Osteocyte (in vitro differentiated cells): ENCODE results near the gene ACTN2. TPM values are rescaled to one million over a fixed set of nuclear protein-coding genes. Genes with fewer than 3 reads are reported as not detected.

ENCODE experiments used
- DNase-seq: peaks from one replicate; pipeline ENCODE4 v3.0.0; 2021; ENCODE audit warnings: mixed read lengths; ENCODE audit not compliant: unreplicated experiment; ENCODE audit errors: extremely low spot score
- H3K27ac Mint-ChIP-seq: one replicate; pipeline ENCODE4 v1.8.0; 2021; ENCODE audit warnings: mild to moderate bottlenecking, mixed read lengths; ENCODE audit not compliant: unreplicated experiment
- H3K27me3 Mint-ChIP-seq: one replicate; pipeline ENCODE4 v1.8.0; 2021; ENCODE audit warnings: mixed read lengths; ENCODE audit not compliant: unreplicated experiment
- H3K36me3 Mint-ChIP-seq: one replicate; pipeline ENCODE4 v1.8.0; 2021; ENCODE audit warnings: mixed read lengths; ENCODE audit not compliant: unreplicated experiment
- H3K4me1 Mint-ChIP-seq: one replicate; pipeline ENCODE4 v1.8.0; 2021; ENCODE audit warnings: mixed read lengths; ENCODE audit not compliant: unreplicated experiment
- H3K4me3 Mint-ChIP-seq: one replicate; pipeline ENCODE4 v1.8.0; 2021; ENCODE audit warnings: mild to moderate bottlenecking, moderate library complexity, mixed read lengths; ENCODE audit not compliant: unreplicated experiment
- H3K9me3 Mint-ChIP-seq: one replicate; pipeline ENCODE4 v1.8.0; 2021; ENCODE audit warnings: mixed read lengths; ENCODE audit not compliant: unreplicated experiment
- total RNA-seq: library from RNA; stranded (reverse); gene quantifications from 2 replicates; pipeline ENCODE4 v1.2.1, GENCODE V29; 2021
- TF ChIP-seq, protein P1 (sequence below): fragments of 200-600 bp; sonication (generic); IDR thresholded peaks from 2 replicates; pipeline ENCODE4 v1.5.0; 2021; ENCODE audit warnings: antibody characterized with exemption, mild to moderate bottlenecking, moderate library complexity

ACTN2 gene
- total RNA-seq, 1 donor from 2014 or later: not detected

DNA sequence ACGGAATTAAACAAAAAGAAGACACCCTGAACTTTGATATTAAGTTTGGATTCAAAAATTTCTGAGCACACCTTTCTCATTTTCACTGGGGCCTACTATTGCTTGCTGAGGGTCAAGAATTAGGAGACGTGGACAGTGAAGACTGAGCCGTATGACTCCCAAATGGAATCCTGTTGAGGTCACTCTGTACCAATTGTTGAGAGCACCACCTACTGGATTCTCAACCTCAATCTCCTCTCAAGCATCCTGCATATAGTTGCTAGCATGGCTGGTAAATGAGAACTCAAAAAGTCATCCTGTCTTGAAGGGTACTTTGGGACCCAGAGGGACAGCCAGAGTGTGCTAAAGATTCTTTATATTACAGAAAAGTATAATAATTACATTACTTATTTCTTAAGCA is 88.6 kb downstream of the ACTN2 start:
- Mint-ChIP-seq H3K4me1 (no peaks in the 10 kb centered on the region), H3K27ac (no peak overlapping the region), H3K4me3 (no peak overlapping the region), H3K36me3 (no peaks in the 10 kb centered on the region), H3K27me3 (peaks cover 8% of the 10 kb centered on the region), H3K9me3 (peaks cover 15% of the 10 kb centered on the region)
- TF ChIP-seq, protein P1, sequence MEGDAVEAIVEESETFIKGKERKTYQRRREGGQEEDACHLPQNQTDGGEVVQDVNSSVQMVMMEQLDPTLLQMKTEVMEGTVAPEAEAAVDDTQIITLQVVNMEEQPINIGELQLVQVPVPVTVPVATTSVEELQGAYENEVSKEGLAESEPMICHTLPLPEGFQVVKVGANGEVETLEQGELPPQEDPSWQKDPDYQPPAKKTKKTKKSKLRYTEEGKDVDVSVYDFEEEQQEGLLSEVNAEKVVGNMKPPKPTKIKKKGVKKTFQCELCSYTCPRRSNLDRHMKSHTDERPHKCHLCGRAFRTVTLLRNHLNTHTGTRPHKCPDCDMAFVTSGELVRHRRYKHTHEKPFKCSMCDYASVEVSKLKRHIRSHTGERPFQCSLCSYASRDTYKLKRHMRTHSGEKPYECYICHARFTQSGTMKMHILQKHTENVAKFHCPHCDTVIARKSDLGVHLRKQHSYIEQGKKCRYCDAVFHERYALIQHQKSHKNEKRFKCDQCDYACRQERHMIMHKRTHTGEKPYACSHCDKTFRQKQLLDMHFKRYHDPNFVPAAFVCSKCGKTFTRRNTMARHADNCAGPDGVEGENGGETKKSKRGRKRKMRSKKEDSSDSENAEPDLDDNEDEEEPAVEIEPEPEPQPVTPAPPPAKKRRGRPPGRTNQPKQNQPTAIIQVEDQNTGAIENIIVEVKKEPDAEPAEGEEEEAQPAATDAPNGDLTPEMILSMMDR: peak; percentile 28
- no peak for DNase-seq

DNA sequence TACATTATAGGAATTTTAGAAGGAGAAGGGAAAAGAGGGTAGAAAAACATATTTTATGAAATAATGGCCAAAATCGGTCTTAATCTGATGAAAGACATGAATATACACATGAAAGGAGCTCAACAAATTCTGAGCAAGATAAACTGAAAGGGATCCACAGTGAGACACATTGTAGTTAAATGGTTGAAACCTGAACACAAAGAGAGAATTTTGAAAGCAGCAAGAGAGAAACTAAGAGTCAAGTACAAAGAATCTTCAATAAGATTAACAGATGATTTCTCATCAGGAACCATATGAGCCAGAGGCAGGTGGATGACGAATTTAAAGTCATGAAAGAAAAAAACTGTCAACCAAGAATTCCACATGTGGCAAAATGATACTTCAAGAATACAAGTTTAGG is 93.0 kb downstream of the ACTN2 start:
- no peak for DNase-seq
- Mint-ChIP-seq H3K27me3 (peaks cover 6% of the 10 kb centered on the region), H3K9me3 (peaks cover 15% of the 10 kb centered on the region), H3K4me3 (no peak overlapping the region), H3K27ac (no peak overlapping the region), H3K36me3 (no peaks in the 10 kb centered on the region), H3K4me1 (no peaks in the 10 kb centered on the region)
- TF ChIP-seq, protein P1: no peak

DNA sequence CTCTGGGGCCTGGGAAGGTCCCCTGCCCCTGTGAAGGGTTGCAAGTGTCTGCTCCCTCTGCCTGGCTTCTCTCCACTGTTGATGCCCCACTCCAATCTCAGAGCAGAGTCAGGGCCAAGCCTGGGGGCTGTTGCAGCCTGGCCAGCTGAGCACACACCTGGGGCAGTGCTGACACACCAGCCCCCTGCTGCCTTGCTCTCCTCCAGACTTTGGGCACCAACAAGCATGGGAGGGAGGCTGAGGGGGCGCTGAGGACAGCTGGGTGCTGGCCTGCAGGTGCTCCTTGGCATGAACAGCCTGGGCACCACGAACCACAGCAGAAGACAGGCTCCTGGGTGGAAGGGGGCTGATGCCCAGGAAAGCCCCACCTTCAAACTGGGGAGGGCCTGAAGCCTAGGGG is 99.2 kb downstream of the ACTN2 start:
- peaks cover 26% of the 10 kb centered on the region for H3K27me3 Mint-ChIP-seq
- H3K9me3 Mint-ChIP-seq: no peaks in the 10 kb centered on the region
- no peaks in the 10 kb centered on the region for H3K4me1 Mint-ChIP-seq
- TF ChIP-seq, protein P1: no peak
- no peak overlapping the region for H3K4me3 Mint-ChIP-seq
- no peak overlapping the region for H3K27ac Mint-ChIP-seq
- no peak for DNase-seq
- no peaks in the 10 kb centered on the region for H3K36me3 Mint-ChIP-seq

DNA sequence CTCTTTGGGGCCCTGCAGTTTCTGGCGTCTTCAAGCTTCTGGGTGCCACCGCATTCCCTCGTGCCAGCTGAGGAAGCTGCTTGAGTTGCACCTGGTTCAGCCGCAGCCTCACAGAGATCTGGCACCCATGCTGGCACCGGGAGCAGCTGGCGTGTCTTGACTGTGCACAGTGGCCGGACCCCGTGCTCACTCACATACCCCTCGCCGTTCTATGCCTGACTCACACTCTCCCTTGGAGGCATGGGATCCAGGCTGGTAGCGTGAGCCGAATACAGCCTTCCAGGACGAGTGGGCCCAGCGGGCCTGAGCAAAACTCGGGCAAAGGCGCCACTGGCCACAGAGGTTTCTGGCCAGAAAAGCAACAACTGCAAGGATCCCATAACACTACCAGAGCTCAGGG is 100.2 kb downstream of the ACTN2 start:
- Mint-ChIP-seq H3K4me1 (no peaks in the 10 kb centered on the region), H3K36me3 (no peaks in the 10 kb centered on the region), H3K9me3 (no peaks in the 10 kb centered on the region), H3K4me3 (no peak overlapping the region), H3K27me3 (peaks cover 30% of the 10 kb centered on the region), H3K27ac (no peak overlapping the region)
- TF ChIP-seq, protein P1: no peak
- no peak for DNase-seq

DNA sequence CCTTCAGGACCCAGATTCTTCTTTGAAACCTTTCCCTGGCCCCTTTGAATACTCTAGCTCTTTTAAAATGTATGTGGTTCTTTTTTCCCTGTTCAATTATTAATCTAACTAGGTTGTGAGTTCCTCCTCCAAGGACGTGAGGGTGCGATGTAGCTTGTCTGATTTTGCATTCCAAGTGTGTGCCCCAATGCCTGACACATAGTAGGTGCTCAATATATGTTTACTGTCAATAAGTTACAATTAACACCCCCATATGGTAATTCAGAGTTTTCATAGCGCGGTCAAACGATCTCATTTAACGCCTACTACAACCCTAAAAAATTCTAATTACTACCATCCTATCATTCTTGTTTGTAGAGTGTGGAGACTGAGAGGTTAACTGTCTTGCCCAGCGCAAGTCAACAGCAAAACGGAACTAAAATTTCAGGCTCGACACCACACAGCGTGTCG is 108.3 kb downstream of the ACTN2 start:
- peaks cover 24% of the 10 kb centered on the region for H3K4me1 Mint-ChIP-seq
- no peak for DNase-seq
- TF ChIP-seq, protein P1: no peak

More for the DNA sequence above, 108.3 kb downstream of the ACTN2 start:
- Mint-ChIP-seq H3K27ac (peak overlapping the region; percentile 86), H3K9me3 (no peaks in the 10 kb centered on the region), H3K4me3 (peak overlapping the region; percentile 96), H3K36me3 (no peaks in the 10 kb centered on the region), H3K27me3 (peaks cover 15% of the 10 kb centered on the region)
